GM13976 (cell line): ENCODE data around the gene MEOX2.

Source experiments
- DNase-seq: peaks from one replicate; pipeline ENCODE4 v3.0.0; 2012; ENCODE audit warnings: low spot score
- in situ Hi-C: fragments of 300-500 bp; cut with MboI; formaldehyde crosslinking; loops from one replicate; pipeline ENCODE4 v1.12.0; 2022; ENCODE audit warnings: low sequenced_read_pairs, mixed read lengths, inconsistent platforms; ENCODE audit not compliant: unreplicated experiment
- TF ChIP-seq, protein P1 (sequence below): IDR thresholded peaks from 2 replicates; pipeline ENCODE4 v1.5.1; 2012; ENCODE audit warnings: borderline replicate concordance, mild to moderate bottlenecking; ENCODE audit not compliant: insufficient read depth; ENCODE audit errors: extremely low read depth, missing control alignments, control extremely low read depth

The MEOX2 gene

DNA sequence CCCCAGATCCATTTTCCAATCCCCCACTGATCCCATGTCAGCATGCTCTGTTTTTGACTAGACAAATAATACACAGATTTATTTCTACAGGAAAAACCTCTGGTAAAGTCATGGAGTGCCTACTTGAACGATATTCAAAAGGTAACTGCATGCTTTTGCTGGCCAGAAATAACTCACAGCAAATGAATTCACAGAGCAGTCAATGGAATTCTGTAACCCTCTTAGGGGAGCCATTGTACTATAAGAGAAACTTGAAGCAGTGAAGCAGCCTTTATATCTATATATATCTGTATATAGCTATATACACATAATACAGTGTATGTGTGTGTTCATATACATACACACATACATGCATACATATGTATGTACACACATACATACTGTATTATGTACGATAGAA is 29.0 kb upstream of the MEOX2 start:
- in situ Hi-C loops = loop anchor here (25.0 kb wide), 1 partner anchor 403 kb away; no protein-coding TSS in a partner anchor
- DNase-seq = no peak
- TF ChIP-seq, protein P1, sequence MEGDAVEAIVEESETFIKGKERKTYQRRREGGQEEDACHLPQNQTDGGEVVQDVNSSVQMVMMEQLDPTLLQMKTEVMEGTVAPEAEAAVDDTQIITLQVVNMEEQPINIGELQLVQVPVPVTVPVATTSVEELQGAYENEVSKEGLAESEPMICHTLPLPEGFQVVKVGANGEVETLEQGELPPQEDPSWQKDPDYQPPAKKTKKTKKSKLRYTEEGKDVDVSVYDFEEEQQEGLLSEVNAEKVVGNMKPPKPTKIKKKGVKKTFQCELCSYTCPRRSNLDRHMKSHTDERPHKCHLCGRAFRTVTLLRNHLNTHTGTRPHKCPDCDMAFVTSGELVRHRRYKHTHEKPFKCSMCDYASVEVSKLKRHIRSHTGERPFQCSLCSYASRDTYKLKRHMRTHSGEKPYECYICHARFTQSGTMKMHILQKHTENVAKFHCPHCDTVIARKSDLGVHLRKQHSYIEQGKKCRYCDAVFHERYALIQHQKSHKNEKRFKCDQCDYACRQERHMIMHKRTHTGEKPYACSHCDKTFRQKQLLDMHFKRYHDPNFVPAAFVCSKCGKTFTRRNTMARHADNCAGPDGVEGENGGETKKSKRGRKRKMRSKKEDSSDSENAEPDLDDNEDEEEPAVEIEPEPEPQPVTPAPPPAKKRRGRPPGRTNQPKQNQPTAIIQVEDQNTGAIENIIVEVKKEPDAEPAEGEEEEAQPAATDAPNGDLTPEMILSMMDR = no peak

- TF ChIP-seq, protein P1 = no peak
- in situ Hi-C loops = loop anchor here (25.0 kb wide), 1 partner anchor 398 kb away; no protein-coding TSS in a partner anchor
- no peak for DNase-seq
Observed at GRCh38 chr7:15709978-15710377, 23.5 kb upstream of the MEOX2 start.

GRCh38 chr7:15707570-15707969 is 21.1 kb upstream of the MEOX2 start:
- in situ Hi-C loops = loop anchor here (25.0 kb wide), 1 partner anchor 395 kb away; no protein-coding TSS in a partner anchor
- TF ChIP-seq, protein P1 = no peak
- DNase-seq = no peak

DNA sequence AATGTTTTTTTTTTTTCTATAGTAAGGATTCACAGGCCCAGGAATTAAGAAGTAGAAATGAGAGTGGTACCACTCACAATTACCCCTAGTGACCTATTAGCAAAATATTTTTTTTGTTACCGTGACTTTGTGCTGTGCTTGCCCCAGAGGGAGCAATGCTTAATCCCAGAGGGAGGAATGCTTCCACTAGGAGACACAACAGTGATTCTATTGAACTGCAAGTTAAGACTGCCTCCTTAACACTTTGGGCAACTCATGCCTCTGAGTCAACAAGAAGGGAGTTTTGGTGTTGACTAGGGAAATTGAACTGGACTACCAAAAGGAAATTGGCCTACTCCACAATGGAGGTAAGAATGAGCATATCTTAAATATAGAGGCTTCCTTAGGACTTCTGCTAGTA is 17.2 kb upstream of the MEOX2 start:
- DNase-seq = no peak
- in situ Hi-C loops = loop anchor here (25.0 kb wide), 1 partner anchor 391 kb away; no protein-coding TSS in a partner anchor
- TF ChIP-seq, protein P1 = no peak

DNA sequence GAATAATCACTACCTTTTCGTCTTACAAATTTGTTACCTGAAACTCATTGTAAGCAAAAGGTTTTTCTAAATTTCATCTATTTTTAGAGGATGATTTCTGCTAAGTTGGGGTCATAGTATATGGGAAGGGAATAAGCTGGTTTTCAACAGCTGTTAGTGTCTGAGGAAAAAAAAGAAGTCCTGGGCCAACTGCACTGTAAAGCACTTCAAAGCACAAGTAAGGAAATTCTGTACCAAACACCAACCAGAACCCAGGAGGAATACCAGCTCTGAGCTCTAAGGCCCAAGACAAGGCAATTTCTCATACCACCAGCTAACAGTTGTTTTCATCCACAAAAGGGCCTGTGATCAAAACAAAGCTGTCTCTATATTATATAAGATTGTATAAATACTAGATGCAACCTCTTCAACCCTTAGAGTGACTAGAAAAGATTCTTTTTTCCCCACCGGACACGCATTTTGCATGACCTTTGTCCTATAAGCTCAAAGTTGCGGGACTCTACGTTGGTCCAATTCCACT is 6.1 kb upstream of the MEOX2 start:
- DNase-seq = no peak
- in situ Hi-C loops = no loop called here
- TF ChIP-seq, protein P1 = no peak

DNA sequence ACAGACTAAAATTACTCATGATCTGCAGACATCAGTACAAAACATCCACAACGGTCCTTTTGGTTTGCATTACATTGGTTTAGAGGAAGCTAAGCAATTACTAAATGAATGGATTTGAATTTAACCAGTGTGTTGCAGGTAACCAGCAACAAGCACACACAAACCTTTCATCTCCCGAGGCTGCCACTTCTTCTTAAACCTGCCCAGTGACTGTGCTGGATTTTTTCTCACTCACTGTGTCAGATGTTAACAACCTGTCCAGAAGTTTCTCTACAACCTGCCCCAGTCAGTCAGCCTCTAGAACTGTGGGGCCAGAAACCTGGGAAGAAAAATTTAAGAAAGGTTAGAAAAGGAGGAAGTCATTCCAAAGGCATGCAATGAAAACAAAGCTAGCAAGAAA is 2.4 kb upstream of the MEOX2 start:
- in situ Hi-C loops = no loop called here
- no peak for DNase-seq
- TF ChIP-seq, protein P1 = no peak
